ENCODE data around the gene DLEU7. TPM values are rescaled to one million over a fixed set of nuclear protein-coding genes. Genes with fewer than 3 reads are reported as not detected.

The DLEU7 gene
- total RNA-seq, 1 donor = under 0.01 TPM

DNA sequence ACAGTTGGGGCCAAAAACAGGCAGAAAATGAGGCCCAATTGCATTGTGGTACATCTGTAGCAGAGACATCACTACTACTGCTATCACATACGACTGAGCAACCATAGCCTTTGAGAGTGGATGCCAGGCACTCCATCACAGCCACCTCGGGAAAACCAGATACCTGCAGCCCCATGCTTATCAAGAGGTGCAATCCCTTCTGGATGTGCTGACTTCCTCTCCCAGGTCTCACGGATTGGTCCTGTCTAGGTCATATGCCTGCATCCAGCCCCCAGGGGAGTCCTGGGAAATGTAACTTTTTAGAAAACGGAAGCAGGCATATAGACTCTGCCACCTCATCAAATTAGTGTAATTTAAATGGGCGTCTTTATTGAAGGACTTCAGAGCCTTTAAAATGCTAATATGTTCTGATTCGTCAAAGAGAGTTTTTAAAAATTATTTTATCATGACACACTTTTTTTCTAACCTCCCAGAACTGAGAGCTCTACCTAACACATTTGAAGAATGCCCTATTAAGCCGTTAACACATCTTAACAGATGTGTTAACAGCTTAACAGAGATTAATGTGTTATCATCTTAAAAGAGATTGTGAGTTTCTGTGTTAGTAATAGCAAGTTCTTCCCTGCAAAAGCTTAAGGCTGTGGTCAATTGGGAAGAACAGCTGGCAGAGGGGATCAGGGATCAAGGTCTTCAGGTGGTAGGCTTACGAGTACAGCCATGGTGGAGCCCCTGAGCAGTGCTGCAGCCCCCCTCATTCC is 63.9 kb downstream of the DLEU7 start:
- no peak for DNase-seq (ENCODE audit: low read depth)
- no peak for TF ChIP-seq CTCF (IDR thresholded peaks at IDR 0.05; ENCODE audit: insufficient read depth, low read length)
- H3K4me3 ChIP-seq (ENCODE audit: low read depth, low read length) = no peak overlapping the region

Small RNAs within 50 kb of the gene (small RNA-seq; reads per million reads assigned to genes)
- 1.0 reads per million, percentile 34 among the genes with 10 or more reads in this experiment for gene RNA5SP28

Other genes with a start within 250 kb of the DLEU7 start
- 40.2 and 43.1 TPM in 2 replicates for gene RNASEH2B, start 66.1 kb upstream of the DLEU7 start, total RNA-seq (ENCODE audit: low replicate concordance)